ENCODE measurements around the gene OR1J1. TPM values are rescaled to one million over a fixed set of nuclear protein-coding genes. Genes with fewer than 3 reads are reported as not detected.

The OR1J1 gene, protein sequence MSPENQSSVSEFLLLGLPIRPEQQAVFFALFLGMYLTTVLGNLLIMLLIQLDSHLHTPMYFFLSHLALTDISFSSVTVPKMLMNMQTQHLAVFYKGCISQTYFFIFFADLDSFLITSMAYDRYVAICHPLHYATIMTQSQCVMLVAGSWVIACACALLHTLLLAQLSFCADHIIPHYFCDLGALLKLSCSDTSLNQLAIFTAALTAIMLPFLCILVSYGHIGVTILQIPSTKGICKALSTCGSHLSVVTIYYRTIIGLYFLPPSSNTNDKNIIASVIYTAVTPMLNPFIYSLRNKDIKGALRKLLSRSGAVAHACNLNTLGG
- total RNA-seq (not detected), polyA plus RNA-seq (ENCODE audit: insufficient read depth, low read depth, low replicate concordance) (not detected)
- long read RNA-seq, donor 1 = 0 reads
- long read RNA-seq, donor 2 = 0 reads

GRCh38 chr9:122477826-122478225 is at the start of gene OR1J1:
OR1J1 (minus strand) TSS chr9:122477926; CDS start chr9:122477926, 0 bp downstream.
- TF ChIP-seq POLR2A (IDR thresholded peaks at IDR 0.05) (no peak), CTCF (IDR thresholded peaks at IDR 0.05) (no peak)
- Histone ChIP-seq H3K27me3 (no peaks in the 10 kb centered on the region), H3K4me1 (no peaks in the 10 kb centered on the region), H3K9me3 (no peaks in the 10 kb centered on the region), H3K27ac (no peak within 1 kb of the TSS), H3K36me3 (ENCODE audit: low read depth, missing control alignments) (no peaks in the 10 kb centered on the region), H3K4me3 (no peak within 1 kb of the TSS)
- DNase-seq = no peak
- 83 to 91% methylated on average over 6 of the region's 6 CpGs for WGBS, 2 donors
- intact Hi-C loops (cut with DNase I; ENCODE audit: low total_unique reads) = no loop called here

GRCh38 chr9:122527193-122527592 is 49.5 kb upstream of the OR1J1 start, which contains the start of gene OR1N1:
OR1N1 (minus strand) TSS chr9:122527293; CDS start chr9:122527293, 0 bp downstream.
- Histone ChIP-seq H3K4me1 (no peaks in the 10 kb centered on the region), H3K27ac (no peak within 1 kb of the TSS), H3K36me3 (ENCODE audit: low read depth, missing control alignments) (no peaks in the 10 kb centered on the region), H3K9me3 (no peaks in the 10 kb centered on the region), H3K4me3 (no peak within 1 kb of the TSS), H3K27me3 (no peaks in the 10 kb centered on the region)
- intact Hi-C loops (cut with DNase I; ENCODE audit: low total_unique reads) = no loop called here
- TF ChIP-seq POLR2A (IDR thresholded peaks at IDR 0.05) = no peak
- no peak for TF ChIP-seq CTCF (IDR thresholded peaks at IDR 0.05)
- no peak for DNase-seq
- 85 to 94% methylated on average over 3 of the region's 3 CpGs for WGBS, 2 donors

GRCh38 chr9:122526602-122527001 is 48.9 kb upstream of the OR1J1 start:
- intact Hi-C loops (cut with DNase I; ENCODE audit: low total_unique reads) = no loop called here
- H3K27ac ChIP-seq = no peak overlapping the region
- no peaks in the 10 kb centered on the region for H3K27me3 ChIP-seq
- TF ChIP-seq CTCF (IDR thresholded peaks at IDR 0.05) = no peak
- no peak for TF ChIP-seq POLR2A (IDR thresholded peaks at IDR 0.05)
- no peaks in the 10 kb centered on the region for H3K9me3 ChIP-seq
- 88% methylated on average over 8 to 10 of the region's 10 CpGs for WGBS, 2 donors
- no peak overlapping the region for H3K4me3 ChIP-seq
- H3K4me1 ChIP-seq = no peaks in the 10 kb centered on the region
- no peaks in the 10 kb centered on the region for H3K36me3 ChIP-seq (ENCODE audit: low read depth, missing control alignments)
- no peak for DNase-seq

DNA sequence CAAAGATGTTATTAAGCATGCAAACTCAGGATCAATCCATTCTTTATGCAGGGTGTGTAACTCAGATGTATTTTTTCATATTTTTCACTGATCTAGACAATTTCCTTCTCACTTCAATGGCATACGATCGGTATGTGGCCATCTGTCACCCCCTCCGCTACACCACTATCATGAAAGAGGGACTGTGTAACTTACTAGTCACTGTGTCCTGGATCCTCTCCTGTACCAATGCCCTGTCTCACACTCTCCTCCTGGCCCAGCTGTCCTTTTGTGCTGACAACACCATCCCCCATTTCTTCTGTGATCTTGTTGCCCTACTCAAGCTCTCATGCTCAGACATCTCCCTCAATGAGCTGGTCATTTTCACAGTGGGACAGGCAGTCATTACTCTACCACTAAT is 41.6 kb upstream of the OR1J1 start:
- Histone ChIP-seq H3K36me3 (ENCODE audit: low read depth, missing control alignments) (no peaks in the 10 kb centered on the region), H3K27ac (no peak overlapping the region), H3K9me3 (no peaks in the 10 kb centered on the region), H3K4me3 (no peak overlapping the region), H3K4me1 (no peaks in the 10 kb centered on the region), H3K27me3 (no peaks in the 10 kb centered on the region)
- intact Hi-C loops (cut with DNase I; ENCODE audit: low total_unique reads) = no loop called here
- TF ChIP-seq POLR2A (IDR thresholded peaks at IDR 0.05) (no peak), CTCF (IDR thresholded peaks at IDR 0.05) (no peak)
- no peak for DNase-seq
- WGBS, 2 donors = 86 to 91% methylated on average over 3 of the region's 3 CpGs

GRCh38 chr9:122518841-122519240 is 41.1 kb upstream of the OR1J1 start, which contains the start of gene OR1J4:
OR1J4 (plus strand) TSS chr9:122519141; CDS start chr9:122519141, 0 bp downstream.
- no peaks in the 10 kb centered on the region for H3K27me3 ChIP-seq
- TF ChIP-seq POLR2A (IDR thresholded peaks at IDR 0.05) = no peak
- no peak for TF ChIP-seq CTCF (IDR thresholded peaks at IDR 0.05)
- H3K27ac ChIP-seq = no peak within 1 kb of the TSS
- no peaks in the 10 kb centered on the region for H3K36me3 ChIP-seq (ENCODE audit: low read depth, missing control alignments)
- intact Hi-C loops (cut with DNase I; ENCODE audit: low total_unique reads) = no loop called here
- WGBS, 2 donors = 85 to 86% methylated on average over 4 of the region's 4 CpGs
- DNase-seq = no peak
- no peak within 1 kb of the TSS for H3K4me3 ChIP-seq
- no peaks in the 10 kb centered on the region for H3K9me3 ChIP-seq
- no peaks in the 10 kb centered on the region for H3K4me1 ChIP-seq

Measured in testis (tissue), 5 donors.